Left lung (tissue), 10 donors: ENCODE data around the gene BRK1. TPM values are rescaled to one million over a fixed set of nuclear protein-coding genes. Genes with fewer than 3 reads are reported as not detected.
"Not testable (repeated sequence)": the region's sequence is repeated elsewhere in the genome, so short reads cannot be mapped to it uniquely, and the experiment has no call there.

Experiments used
- ATAC-seq: fragments of 200-7000 bp; cut with Tn5 transposase; one replicate; pipeline ENCODE4 v1.9.1; 2020; ENCODE audit warnings: moderate library complexity
- DNase-seq, 4 donors: peaks; one replicate each; pipeline ENCODE4 v3.0.0-alpha.2; 2013 to 2020
- H3K27ac ChIP-seq, 2 donors: fragments of 200-600 bp; sonication (generic) in 1 of 2; one replicate each; pipeline versions ENCODE4 v1.5.0 to v1.8.0; 2020 to 2021
- H3K27me3 ChIP-seq, 2 donors: fragments of 200-600 bp; sonication (generic) in 1 of 2; one replicate each; pipeline versions ENCODE4 v1.5.0 to v1.8.0; 2020 to 2021
- H3K36me3 ChIP-seq, 2 donors: fragments of 200-600 bp; sonication (generic) in 1 of 2; one replicate each; pipeline versions ENCODE4 v1.5.0 to v1.8.0; 2020 to 2021
- H3K4me1 ChIP-seq, 2 donors: fragments of 200-600 bp; one replicate each; pipeline ENCODE4 v1.8.0; 2021
- H3K4me3 ChIP-seq, 2 donors: fragments of 200-600 bp; sonication (generic) in 1 of 2; one replicate each; pipeline versions ENCODE4 v1.5.0 to v1.8.0; 2020 to 2021; ENCODE audit warnings: mild to moderate bottlenecking in 1 of 2
- H3K9me3 ChIP-seq, 2 donors: fragments of 200-600 bp; sonication (generic) in 1 of 2; one replicate each; pipeline versions ENCODE4 v1.5.0 to v1.8.0; 2020 to 2021
- intact Hi-C, 2 donors: fragments of 100-400 bp; cut with DNase I; formaldehyde crosslinking; loops; one replicate each; pipeline versions ENCODE4 v1.11.2 to v1.14.2; 2022
- polyA plus RNA-seq, 6 donors: library from polyadenylated mRNA; unstranded; fragments of 120-200 nt; gene quantifications; one replicate each; pipeline ENCODE4 v1.2.1, GENCODE V29; 2013; ENCODE audit not compliant: insufficient read length in 6 of 6
- total RNA-seq, 2 donors: library from RNA; stranded (reverse); fragmentation: NEBNext Ultra II Directional; extraction: Animal tissue kit (Norgen Biotek cat#: 25700); gene quantifications; one replicate each; pipeline ENCODE4 v1.2.1, GENCODE V29; 2021
- TF ChIP-seq, protein P1 (sequence below), 2 donors: fragments of 200-600 bp; sonication (generic) in 1 of 2; IDR thresholded peaks; one replicate each; pipeline versions ENCODE4 v1.5.0 to v1.8.0; 2021; ENCODE audit warnings: antibody characterized with exemption in 2 of 2
- donor health status: DM: no; HTN: yes; CAD: no.
- donor health status: DM: no; HTN: no; CAD: no.

The BRK1 gene
- total and polyA plus RNA-seq, 8 donors = 114 to 210 (median 184) TPM

DNA sequence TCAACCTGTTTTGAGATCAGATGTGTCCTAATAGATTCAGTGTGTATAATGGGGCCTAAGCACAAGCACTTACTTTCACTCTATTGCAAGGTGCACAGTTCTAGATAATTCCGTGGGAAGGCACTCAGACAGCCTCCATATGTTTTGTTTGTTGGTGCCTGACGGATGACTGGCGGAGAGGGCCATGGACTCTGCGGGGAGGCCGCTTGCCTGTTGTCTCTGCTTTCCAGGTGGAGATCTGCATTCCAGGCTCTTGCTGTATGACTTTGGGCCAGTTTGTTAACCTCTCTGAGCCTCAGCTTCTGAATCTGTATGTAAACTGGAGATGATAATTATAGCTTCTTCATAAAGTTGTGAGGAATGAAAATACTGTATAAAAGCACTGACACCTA, 50.7 kb downstream of the BRK1 start:
- no peak for ATAC-seq
- TF ChIP-seq, protein P1, sequence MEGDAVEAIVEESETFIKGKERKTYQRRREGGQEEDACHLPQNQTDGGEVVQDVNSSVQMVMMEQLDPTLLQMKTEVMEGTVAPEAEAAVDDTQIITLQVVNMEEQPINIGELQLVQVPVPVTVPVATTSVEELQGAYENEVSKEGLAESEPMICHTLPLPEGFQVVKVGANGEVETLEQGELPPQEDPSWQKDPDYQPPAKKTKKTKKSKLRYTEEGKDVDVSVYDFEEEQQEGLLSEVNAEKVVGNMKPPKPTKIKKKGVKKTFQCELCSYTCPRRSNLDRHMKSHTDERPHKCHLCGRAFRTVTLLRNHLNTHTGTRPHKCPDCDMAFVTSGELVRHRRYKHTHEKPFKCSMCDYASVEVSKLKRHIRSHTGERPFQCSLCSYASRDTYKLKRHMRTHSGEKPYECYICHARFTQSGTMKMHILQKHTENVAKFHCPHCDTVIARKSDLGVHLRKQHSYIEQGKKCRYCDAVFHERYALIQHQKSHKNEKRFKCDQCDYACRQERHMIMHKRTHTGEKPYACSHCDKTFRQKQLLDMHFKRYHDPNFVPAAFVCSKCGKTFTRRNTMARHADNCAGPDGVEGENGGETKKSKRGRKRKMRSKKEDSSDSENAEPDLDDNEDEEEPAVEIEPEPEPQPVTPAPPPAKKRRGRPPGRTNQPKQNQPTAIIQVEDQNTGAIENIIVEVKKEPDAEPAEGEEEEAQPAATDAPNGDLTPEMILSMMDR (IDR thresholded peaks at IDR 0.05) = no peak
- Histone ChIP-seq H3K4me3 (peak overlapping the region in 1 of 2 donors; percentile 77), H3K36me3 (peaks cover 0 to 4% of the 10 kb centered on the region in 2 donors), H3K9me3 (peaks cover 0 to 3% of the 10 kb centered on the region in 2 donors), H3K4me1 (peaks cover 2 to 62% of the 10 kb centered on the region in 2 donors), H3K27ac (no peak overlapping the region), H3K27me3 (no peaks in the 10 kb centered on the region)
- intact Hi-C loops = loop anchor here in 1 of 2 donors (10.0 kb wide), 1 partner anchor 59 kb away; no protein-coding TSS in a partner anchor
- no peak for DNase-seq

DNA sequence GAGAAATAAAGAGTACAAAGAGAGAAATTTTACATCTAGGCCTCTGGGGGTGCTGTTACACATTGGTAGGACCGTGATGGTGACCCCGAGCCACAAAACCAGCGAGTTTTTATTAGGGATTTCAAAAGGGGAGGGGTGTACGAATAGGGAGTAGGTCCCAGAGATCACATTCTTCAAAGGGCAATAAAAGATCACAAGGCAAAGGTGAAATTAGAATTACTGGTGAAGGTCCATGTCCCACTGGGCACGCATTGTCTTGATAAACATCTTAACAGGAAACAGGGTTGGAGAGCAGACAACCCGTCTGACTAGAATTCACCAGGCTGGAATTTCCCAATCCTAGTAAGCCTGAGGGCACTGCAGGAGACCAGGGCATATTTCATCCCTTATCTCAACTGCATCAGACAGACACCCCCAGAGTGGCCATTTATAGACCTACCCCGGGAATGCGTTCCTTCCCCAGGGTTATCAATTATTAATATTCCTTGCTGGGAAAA, 53.6 kb downstream of the BRK1 start:
- H3K36me3 ChIP-seq = peaks cover 0 to 4% of the 10 kb centered on the region in 2 donors
- ATAC-seq = no peak
- TF ChIP-seq, protein P1 (IDR thresholded peaks at IDR 0.05) = no peak
- intact Hi-C loops = loop anchor here in 1 of 2 donors (10.0 kb wide), 1 partner anchor 56 kb away; no protein-coding TSS in a partner anchor
- no peak overlapping the region for H3K27ac ChIP-seq
- H3K9me3 ChIP-seq = peaks cover 0 to 3% of the 10 kb centered on the region in 2 donors
- no peak overlapping the region for H3K4me3 ChIP-seq
- DNase-seq = no peak
- H3K27me3 ChIP-seq = no peaks in the 10 kb centered on the region
- peaks cover 2 to 68% of the 10 kb centered on the region in 2 donors for H3K4me1 ChIP-seq

DNA sequence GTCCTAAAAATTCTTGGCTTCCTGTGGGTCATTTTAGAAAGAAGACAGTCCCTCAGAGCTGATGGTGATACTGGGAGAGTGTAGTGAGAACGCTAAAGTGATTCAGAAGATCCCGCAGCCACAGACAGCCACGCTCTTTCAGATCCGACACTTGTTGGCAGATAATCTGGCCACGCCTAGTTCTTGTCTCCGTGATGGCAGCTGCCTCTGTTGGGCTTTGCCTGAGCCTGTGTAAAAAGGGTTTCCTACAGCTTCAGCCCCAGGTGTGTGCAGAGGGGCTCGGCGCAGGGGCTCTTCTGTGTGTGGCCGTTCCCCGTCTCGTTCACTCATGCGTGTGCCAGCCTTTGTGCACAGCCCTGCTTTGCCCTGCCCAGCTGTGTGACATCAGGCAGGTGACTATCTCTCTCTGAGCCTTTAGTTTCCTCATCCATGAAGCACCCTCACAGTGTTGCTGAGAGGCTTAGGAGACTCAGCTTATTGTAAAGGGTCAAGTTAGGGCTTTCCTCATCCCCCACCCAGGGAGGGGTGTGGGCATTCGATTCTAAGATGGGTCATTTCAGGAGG, 55.5 kb downstream of the BRK1 start:
- peaks cover 0 to 4% of the 10 kb centered on the region in 2 donors for H3K36me3 ChIP-seq
- H3K4me3 ChIP-seq = no peak overlapping the region
- H3K4me1 ChIP-seq = peaks cover 0 to 75% of the 10 kb centered on the region in 2 donors
- TF ChIP-seq, protein P1 (IDR thresholded peaks at IDR 0.05) = no peak
- ATAC-seq (no peak), DNase-seq (no peak)
- H3K27ac ChIP-seq = peak overlapping the region in 1 of 2 donors; percentile 23
- intact Hi-C loops = no loop called here
- peaks cover 0 to 3% of the 10 kb centered on the region in 2 donors for H3K9me3 ChIP-seq
- H3K27me3 ChIP-seq = no peaks in the 10 kb centered on the region

DNA sequence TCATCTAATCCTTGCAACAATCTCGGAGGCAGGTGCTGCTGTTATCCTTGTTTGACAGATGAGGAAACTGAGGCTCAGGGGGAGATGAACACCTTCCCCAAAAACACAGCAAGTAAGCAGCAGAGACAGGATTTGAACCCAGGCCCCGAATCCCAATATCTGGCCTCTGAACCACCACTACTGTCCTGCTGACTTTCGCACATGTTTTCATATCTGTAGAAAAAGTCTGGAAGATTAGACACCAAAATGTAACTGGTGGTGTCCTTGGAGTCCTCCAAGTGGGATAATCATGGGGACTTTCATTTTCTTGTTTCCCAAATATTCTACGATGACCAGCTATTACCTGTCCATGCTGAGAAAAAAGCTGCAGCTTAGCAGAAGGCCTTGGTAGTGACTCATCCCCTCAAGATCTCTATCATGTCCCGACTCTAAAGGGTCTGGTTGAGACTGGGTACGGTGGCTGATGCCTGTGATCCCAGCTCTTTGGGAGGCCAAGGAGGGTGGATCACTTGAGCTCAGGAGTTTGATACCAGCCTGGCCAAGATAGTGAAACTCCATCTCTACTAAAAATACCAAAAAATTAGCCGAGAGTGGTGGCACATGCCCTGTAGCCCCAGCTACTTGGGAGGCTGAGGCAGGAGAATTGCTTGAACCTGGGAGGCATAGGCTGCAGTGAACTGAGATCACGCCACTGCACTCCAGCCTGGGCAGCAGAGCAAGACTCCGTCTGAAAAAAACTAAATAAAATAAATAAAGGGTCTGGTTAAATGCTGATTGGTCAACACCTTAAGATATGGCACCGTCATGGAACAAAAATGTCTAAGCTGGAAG, 57.8 kb downstream of the BRK1 start:
- peaks cover 0 to 18% of the 10 kb centered on the region in 2 donors for H3K36me3 ChIP-seq
- peaks cover 0 to 3% of the 10 kb centered on the region in 2 donors for H3K9me3 ChIP-seq
- H3K4me3 ChIP-seq = no peak overlapping the region
- TF ChIP-seq, protein P1 (IDR thresholded peaks at IDR 0.05) = no peak
- no peak for DNase-seq
- no peaks in the 10 kb centered on the region for H3K27me3 ChIP-seq
- peaks cover 0 to 62% of the 10 kb centered on the region in 2 donors for H3K4me1 ChIP-seq
- intact Hi-C loops = no loop called here
- peak overlapping the region; percentile 63 to 85 for H3K27ac ChIP-seq
- no peak for ATAC-seq

DNA sequence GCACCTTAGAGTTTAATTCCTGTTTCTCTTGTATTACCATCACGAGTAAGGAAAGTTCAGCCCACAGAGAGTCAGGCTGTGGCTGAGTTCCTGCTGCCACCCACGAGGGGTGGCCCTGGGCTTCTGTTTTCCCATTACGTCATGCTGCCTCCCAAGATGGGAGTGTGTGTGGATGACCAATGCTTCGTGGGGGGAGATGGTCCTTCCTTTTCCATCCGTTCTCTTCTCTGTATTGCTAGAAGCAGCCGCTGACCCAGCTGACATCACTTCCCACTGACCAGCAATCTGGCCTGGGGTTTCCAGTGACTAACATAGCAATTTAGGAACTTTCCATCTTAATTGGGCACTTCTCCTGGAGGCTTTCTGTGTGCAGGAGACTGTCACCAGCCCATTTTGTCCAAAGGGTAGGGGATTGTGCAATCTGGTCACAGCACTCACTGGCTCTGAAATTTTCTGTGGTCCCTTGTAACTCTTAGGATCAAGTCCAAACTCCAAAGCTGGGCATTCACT, 58.5 kb downstream of the BRK1 start:
- DNase-seq (peak in 3 of 4 donors; percentile 28 to 87 (median 83)), ATAC-seq (peak; percentile 93)
- H3K9me3 ChIP-seq = peaks cover 0 to 3% of the 10 kb centered on the region in 2 donors
- H3K4me1 ChIP-seq = peaks cover 0 to 55% of the 10 kb centered on the region in 2 donors
- TF ChIP-seq, protein P1 (IDR thresholded peaks at IDR 0.05) = peak in 1 of 2 donors; percentile 20
- no peaks in the 10 kb centered on the region for H3K27me3 ChIP-seq
- intact Hi-C loops = no loop called here
- H3K27ac ChIP-seq = peak overlapping the region; percentile 63 to 85
- peaks cover 0 to 22% of the 10 kb centered on the region in 2 donors for H3K36me3 ChIP-seq
- H3K4me3 ChIP-seq = no peak overlapping the region

DNA sequence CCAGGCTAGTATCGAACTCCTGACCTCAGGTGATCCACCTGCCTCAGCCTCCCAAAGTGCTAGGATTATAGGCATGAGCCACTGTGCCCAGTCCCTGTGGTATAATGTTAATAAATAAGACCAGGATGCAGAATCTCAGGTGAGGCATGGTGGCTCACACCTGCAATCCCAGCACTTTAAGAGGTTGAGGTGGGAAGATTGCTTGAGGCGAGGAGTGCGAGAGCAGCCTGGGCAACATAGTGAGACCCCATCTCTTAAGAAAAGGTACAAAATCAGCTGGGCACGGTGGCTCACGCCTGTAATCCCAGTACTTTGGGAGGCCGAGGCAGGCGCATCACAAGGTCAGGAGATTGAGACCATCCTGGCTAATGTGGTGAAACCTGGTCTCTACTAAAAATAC, 59.9 kb downstream of the BRK1 start:
- intact Hi-C loops, H3K27me3 ChIP-seq, H3K4me3 ChIP-seq, DNase-seq, H3K27ac ChIP-seq, H3K9me3 ChIP-seq, ATAC-seq: not testable (repeated sequence)
- Histone ChIP-seq H3K36me3 (peaks cover 0 to 36% of the 10 kb centered on the region in 2 donors), H3K4me1 (peaks cover 0 to 52% of the 10 kb centered on the region in 2 donors)

DNA sequence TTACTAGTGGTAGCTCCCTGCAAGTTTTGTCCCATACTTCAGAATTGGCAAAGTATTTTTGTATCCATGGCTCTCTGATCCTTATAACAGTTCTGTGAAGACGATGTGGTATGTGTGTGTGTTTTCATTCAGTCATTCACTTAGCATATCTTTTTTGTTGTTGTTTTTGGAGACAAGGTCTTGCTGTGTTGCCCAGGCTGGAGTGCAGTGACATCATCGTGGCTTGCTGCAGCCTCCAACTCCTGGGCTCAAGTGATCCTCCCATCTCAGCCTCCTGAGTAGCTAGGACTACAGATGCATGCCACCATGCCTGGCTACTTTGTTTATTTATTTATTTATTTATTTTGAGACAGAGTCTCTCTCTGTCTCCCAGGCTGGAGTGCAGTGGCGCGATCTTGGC, 60.7 kb downstream of the BRK1 start:
- ATAC-seq, intact Hi-C loops, H3K27me3 ChIP-seq, H3K9me3 ChIP-seq, DNase-seq, H3K27ac ChIP-seq, H3K4me3 ChIP-seq: not testable (repeated sequence)
- Histone ChIP-seq H3K4me1 (peaks cover 0 to 44% of the 10 kb centered on the region in 2 donors), H3K36me3 (peaks cover 0 to 44% of the 10 kb centered on the region in 2 donors)
